GM12875 (cell line): ENCODE results near the gene DCLRE1B.
"Not testable (repeated sequence)": the region's sequence is repeated elsewhere in the genome, so short reads cannot be mapped to it uniquely, and the experiment has no call there.

ENCODE experiments used
- H3K4me3 ChIP-seq: one replicate; pipeline ENCODE4 v1.5.1; 2011; ENCODE audit warnings: low read depth, low read length, control low read depth
- TF ChIP-seq, protein P1 (sequence below): IDR thresholded peaks from 2 replicates; pipeline ENCODE4 v1.5.1; 2011; ENCODE audit warnings: low read depth, mild to moderate bottlenecking, control low read depth, inconsistent platforms, low read length, moderate library complexity, borderline replicate concordance; ENCODE audit not compliant: insufficient read depth

Gene DCLRE1B

DNA sequence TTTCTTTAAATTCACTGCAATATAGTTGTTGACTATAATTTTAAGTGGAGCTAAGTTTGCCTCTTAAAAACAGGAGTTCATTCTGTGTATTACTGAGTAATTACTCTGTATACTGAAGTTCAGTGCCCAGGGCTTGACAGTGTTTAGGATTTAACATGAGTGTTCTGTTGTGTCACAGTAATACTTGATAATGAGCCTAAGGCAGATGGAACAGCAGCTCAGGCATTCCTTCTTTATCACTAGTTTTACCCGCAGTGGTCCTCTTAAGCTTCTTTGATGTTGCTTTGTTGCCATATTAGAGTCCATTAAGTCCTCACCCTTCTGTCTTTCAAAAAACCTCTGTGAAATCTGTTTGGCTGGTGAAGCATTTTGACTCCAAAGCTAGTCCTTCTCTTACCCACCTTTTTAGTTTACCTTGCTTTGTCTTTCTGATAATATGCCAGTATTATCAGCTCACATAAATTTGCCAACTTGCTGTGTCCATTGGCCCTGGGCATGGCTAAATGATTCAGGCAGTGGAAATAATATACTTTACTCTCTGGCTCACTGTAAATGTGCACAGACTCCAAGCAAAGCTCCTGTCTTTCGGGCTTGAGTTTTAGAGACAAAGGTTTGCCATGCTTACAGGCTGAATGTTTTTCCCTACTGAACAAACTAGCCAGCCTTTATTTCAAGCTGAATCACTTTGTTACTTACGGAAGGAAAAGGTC, 41.7 kb downstream of the DCLRE1B start:
- no peak overlapping the region for H3K4me3 ChIP-seq
- TF ChIP-seq, protein P1, sequence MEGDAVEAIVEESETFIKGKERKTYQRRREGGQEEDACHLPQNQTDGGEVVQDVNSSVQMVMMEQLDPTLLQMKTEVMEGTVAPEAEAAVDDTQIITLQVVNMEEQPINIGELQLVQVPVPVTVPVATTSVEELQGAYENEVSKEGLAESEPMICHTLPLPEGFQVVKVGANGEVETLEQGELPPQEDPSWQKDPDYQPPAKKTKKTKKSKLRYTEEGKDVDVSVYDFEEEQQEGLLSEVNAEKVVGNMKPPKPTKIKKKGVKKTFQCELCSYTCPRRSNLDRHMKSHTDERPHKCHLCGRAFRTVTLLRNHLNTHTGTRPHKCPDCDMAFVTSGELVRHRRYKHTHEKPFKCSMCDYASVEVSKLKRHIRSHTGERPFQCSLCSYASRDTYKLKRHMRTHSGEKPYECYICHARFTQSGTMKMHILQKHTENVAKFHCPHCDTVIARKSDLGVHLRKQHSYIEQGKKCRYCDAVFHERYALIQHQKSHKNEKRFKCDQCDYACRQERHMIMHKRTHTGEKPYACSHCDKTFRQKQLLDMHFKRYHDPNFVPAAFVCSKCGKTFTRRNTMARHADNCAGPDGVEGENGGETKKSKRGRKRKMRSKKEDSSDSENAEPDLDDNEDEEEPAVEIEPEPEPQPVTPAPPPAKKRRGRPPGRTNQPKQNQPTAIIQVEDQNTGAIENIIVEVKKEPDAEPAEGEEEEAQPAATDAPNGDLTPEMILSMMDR: no peak

DNA sequence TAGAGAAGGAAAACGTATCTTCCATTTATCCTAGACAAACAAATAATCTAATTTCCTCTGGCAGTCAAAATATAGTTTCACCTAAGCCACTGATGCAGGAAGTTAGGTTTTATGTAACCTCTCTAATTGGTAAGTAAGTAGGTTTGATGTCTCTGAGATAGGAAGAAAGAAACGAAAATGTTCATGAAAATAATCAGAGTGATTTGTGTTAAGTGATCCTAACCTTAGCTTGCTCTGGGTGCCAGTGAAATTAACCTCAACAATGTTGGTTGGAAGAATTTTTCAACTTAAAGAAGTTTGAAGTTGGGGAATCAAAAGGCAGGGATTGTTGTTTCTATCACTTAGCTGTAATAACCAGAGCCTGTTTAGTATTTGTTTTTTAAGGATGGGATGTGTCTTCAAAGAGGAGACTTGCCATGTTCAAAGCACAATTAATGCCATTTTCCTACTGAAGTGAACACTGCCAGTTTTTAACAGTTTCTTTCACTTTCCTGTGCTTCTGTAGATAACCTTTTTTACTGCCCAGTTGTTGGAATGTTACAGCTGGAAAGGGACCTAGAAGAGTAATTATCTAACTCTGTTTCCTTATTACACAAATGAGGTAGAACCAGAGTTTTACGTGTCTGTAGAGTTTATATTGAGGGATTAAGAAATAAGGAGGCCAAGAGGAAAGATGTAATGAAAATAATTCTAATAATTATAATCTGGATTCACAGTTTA, 42.4 kb downstream of the DCLRE1B start:
- H3K4me3 ChIP-seq: no peak overlapping the region
- TF ChIP-seq, protein P1: no peak

DNA sequence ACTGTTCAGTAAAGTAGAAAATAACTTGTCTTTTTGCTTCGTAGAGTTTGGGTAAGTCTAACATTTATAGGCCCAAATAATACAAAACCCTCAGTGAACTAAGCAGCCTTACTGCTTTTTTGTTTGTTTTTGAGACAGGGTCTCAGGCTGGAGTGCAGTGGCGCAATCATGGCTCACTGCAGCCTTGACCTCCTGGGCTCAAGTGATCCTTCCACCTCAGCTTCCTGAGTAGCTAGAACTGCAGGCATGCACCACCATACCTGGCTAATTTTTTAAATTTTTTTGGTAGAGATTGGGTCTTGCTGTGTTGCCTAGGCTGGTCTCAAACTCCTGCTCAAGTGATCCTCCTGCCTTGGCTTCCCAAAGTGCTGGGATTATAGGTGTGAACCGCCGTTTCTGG, 43.0 kb downstream of the DCLRE1B start:
- not testable (repeated sequence) for H3K4me3 ChIP-seq

DNA sequence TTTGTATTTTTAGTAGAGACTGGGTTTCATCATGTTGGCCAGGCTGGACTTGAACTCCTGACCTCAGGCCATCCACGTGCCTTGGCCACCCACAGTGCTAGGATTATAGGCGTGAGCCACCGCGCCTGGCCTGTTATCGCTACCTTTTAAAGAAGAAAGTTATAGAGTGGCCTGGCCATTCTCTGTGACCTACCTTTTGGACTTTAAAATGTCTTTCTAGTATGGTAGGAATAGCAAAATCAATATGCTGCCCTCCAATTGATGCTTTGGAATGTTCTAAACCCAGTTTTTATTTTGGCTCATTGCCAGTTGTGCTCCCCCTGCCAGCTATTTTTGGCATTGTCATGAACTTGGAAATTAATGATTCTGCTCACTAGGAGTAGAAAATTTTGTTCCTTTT, 43.9 kb downstream of the DCLRE1B start:
- TF ChIP-seq, protein P1: no peak
- no peak overlapping the region for H3K4me3 ChIP-seq

DNA sequence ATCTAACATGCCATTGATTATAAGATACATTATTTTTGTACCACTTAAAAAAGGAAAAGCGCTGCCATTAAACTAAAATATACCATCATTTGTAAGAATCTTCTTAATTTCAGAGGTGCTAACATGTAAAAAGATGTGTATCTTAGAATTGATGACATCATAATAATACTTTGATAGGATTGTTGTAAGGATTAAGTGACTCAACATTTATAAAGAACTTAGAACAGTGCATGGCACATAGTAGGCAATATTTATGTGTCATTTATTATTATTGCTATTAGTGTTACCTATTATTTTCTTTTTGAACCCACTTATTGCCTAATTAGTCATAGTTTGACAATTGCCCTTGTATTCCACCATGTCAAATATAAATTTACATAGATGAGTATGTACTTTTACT, 45.8 kb downstream of the DCLRE1B start:
- TF ChIP-seq, protein P1: no peak
- H3K4me3 ChIP-seq: no peak overlapping the region

DNA sequence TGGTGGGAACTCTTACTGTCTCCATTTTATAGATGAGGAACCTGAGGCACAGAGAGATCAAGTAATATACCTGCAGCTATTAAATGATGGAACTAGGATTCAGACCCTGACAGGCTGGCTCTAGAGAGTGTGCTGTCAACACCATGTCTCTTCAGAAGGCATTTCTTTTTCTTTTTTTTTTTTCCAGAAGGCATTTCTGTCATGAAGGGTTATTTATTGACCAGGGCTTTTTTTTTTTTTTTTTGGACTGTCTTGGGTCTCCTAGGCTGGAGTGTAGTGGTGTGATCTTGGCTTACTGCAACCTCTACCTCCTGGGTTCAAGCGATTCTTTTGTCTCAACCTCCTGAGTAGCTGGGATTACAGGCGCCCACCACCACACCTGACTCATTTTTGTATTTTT, 46.6 kb downstream of the DCLRE1B start:
- TF ChIP-seq, protein P1: no peak
- no peak overlapping the region for H3K4me3 ChIP-seq

DNA sequence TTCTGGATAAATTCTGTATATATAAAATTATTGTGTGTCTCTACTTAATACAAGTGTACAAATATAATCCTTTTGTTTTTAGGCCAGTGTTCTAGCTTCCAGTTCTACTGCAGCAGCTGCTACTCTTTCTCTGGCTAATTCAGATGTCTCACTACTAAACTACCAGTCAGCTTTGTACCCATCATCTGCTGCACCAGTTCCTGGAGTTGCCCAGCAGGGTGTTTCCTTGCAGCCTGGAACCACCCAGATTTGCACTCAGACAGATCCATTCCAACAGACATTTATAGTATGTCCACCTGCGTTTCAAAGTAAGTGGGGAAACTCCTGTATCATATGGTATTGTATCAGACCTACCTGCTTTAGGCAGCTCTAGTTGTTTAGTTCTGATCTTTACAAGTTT, 52.9 kb downstream of the DCLRE1B start:
- no peak overlapping the region for H3K4me3 ChIP-seq
- TF ChIP-seq, protein P1: no peak

DNA sequence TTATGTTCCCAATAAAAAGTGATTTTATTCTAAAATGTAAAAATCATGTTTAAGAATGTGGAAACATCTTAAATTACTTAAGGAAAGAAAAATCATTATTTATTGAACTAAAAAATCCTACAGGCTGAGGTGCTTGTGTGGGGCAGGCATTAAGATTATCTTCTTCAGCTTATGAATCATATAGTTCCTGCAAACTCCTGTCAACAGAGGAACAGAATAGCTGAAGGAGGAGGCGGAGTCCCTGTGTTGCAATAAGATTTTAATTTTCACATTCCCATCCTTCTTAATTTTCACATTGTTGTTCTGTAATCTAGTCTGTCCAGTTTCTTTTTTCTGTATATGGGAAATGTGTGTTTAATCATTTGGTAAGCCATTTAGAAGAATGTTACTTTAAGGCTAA, 53.6 kb downstream of the DCLRE1B start:
- TF ChIP-seq, protein P1: no peak
- no peak overlapping the region for H3K4me3 ChIP-seq
